ENCODE data around the gene ABHD16A. TPM values are rescaled to one million over a fixed set of nuclear protein-coding genes. Genes with fewer than 3 reads are reported as not detected.

ABHD16A gene
- total and polyA plus RNA-seq, 2 of the 13 experiments (the other 11 are each of a cell fraction or from before 2014, with no cell fraction given): 43.5 to 45.4 TPM

DNA sequence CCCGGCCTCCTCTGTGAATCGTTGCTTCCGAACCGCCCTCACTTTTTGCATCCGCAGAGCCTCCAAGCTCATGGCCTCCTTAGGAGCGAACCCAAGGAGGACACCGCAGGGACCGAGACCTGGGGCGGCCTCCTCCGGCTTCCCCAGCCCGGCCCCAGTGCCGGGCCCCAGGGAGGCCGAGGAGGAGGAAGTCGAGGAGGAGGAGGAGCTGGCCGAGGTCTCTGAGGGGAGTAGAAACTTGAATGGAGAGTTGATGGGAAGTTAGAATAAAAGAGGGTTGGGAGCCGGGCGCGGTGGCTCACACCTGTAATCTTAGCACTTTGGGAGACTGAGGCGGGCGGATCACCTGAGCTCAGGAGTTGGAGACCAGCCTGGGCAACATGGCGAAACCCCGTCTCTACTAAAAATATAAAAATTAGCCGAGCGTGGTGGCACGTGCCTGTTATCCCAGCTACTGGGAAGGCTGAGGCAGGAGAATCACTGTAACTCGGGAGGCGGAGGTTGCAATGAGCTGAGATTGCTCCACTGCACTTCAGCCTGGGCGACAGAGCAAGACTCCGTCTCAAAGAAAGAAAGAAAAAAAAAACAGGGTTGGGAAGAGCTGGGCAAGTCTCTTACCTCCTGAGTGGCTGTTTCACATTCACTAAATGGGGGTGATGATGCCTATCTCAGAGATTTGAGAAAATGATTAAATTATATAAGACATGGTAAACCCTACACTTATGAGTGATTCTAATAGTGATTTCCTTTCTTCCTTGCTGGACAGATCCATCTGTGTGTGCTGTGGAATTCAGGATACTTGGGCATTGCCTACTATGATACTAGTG lies 37.5 kb upstream of the ABHD16A start (continued):
- TF ChIP-seq, protein P1, sequence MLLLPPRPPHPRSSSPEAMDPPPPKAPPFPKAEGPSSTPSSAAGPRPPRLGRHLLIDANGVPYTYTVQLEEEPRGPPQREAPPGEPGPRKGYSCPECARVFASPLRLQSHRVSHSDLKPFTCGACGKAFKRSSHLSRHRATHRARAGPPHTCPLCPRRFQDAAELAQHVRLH (CRISPR knock-in tag; IDR thresholded peaks at IDR 0.05; ENCODE audit: borderline replicate concordance, low read depth): no peak
- TF ChIP-seq, protein P2, sequence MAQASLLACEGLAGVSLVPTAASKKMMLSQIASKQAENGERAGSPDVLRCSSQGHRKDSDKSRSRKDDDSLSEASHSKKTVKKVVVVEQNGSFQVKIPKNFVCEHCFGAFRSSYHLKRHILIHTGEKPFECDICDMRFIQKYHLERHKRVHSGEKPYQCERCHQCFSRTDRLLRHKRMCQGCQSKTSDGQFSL (CRISPR knock-in tag; IDR thresholded peaks at IDR 0.05): no peak
- TF ChIP-seq ZNF83 (CRISPR knock-in tag; IDR thresholded peaks at IDR 0.05; ENCODE audit: borderline replicate concordance) (0 out of 2 replicates have a peak, but pooled peaks have one; percentile 0), MTF1 (CRISPR knock-in tag; IDR thresholded peaks at IDR 0.05) (no peak), HMGA1 (CRISPR knock-in tag; conservative IDR thresholded peaks at IDR 0.05) (no peak), PAF1 (CRISPR knock-in tag; IDR thresholded peaks at IDR 0.05) (no peak), ZNF234 (CRISPR knock-in tag; conservative IDR thresholded peaks at IDR 0.05) (no peak), ZNF773 (CRISPR knock-in tag; IDR thresholded peaks at IDR 0.05; ENCODE audit: borderline replicate concordance) (no peak), ETV5 (CRISPR knock-in tag; IDR thresholded peaks at IDR 0.05; ENCODE audit: borderline replicate concordance) (no peak), EED (CRISPR knock-in tag; IDR thresholded peaks at IDR 0.05) (no peak), ZNF629 (CRISPR knock-in tag; conservative IDR thresholded peaks at IDR 0.05) (no peak), ZNF282 (IDR thresholded peaks at IDR 0.05; ENCODE audit: partially characterized antibody) (no peak), ZNF644 (CRISPR knock-in tag; IDR thresholded peaks at IDR 0.05; ENCODE audit: low read depth) (no peak), FIP1L1 (IDR thresholded peaks at IDR 0.05; ENCODE audit: borderline replicate concordance, insufficient read depth, low read depth, low read length) (no peak), SRY (CRISPR knock-in tag; IDR thresholded peaks at IDR 0.05) (no peak)
- TF ChIP-seq, protein P3, sequence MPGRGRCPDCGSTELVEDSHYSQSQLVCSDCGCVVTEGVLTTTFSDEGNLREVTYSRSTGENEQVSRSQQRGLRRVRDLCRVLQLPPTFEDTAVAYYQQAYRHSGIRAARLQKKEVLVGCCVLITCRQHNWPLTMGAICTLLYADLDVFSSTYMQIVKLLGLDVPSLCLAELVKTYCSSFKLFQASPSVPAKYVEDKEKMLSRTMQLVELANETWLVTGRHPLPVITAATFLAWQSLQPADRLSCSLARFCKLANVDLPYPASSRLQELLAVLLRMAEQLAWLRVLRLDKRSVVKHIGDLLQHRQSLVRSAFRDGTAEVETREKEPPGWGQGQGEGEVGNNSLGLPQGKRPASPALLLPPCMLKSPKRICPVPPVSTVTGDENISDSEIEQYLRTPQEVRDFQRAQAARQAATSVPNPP (CRISPR knock-in tag; IDR thresholded peaks at IDR 0.05): no peak
- TF ChIP-seq, protein P4, sequence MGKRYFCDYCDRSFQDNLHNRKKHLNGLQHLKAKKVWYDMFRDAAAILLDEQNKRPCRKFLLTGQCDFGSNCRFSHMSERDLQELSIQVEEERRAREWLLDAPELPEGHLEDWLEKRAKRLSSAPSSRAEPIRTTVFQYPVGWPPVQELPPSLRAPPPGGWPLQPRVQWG (CRISPR knock-in tag; IDR thresholded peaks at IDR 0.05; ENCODE audit: borderline replicate concordance, low read depth): no peak
- TF ChIP-seq, protein P5, sequence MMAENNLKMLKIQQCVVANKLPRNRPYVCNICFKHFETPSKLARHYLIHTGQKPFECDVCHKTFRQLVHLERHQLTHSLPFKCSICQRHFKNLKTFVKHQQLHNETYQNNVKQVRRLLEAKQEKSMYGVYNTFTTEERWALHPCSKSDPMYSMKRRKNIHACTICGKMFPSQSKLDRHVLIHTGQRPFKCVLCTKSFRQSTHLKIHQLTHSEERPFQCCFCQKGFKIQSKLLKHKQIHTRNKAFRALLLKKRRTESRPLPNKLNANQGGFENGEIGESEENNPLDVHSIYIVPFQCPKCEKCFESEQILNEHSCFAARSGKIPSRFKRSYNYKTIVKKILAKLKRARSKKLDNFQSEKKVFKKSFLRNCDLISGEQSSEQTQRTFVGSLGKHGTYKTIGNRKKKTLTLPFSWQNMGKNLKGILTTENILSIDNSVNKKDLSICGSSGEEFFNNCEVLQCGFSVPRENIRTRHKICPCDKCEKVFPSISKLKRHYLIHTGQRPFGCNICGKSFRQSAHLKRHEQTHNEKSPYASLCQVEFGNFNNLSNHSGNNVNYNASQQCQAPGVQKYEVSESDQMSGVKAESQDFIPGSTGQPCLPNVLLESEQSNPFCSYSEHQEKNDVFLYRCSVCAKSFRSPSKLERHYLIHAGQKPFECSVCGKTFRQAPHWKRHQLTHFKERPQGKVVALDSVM (CRISPR knock-in tag; IDR thresholded peaks at IDR 0.05): no peak
- TF ChIP-seq, protein P6, sequence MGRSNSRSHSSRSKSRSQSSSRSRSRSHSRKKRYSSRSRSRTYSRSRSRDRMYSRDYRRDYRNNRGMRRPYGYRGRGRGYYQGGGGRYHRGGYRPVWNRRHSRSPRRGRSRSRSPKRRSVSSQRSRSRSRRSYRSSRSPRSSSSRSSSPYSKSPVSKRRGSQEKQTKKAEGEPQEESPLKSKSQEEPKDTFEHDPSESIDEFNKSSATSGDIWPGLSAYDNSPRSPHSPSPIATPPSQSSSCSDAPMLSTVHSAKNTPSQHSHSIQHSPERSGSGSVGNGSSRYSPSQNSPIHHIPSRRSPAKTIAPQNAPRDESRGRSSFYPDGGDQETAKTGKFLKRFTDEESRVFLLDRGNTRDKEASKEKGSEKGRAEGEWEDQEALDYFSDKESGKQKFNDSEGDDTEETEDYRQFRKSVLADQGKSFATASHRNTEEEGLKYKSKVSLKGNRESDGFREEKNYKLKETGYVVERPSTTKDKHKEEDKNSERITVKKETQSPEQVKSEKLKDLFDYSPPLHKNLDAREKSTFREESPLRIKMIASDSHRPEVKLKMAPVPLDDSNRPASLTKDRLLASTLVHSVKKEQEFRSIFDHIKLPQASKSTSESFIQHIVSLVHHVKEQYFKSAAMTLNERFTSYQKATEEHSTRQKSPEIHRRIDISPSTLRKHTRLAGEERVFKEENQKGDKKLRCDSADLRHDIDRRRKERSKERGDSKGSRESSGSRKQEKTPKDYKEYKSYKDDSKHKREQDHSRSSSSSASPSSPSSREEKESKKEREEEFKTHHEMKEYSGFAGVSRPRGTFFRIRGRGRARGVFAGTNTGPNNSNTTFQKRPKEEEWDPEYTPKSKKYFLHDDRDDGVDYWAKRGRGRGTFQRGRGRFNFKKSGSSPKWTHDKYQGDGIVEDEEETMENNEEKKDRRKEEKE (IDR thresholded peaks at IDR 0.05): no peak
- TF ChIP-seq, protein P7, sequence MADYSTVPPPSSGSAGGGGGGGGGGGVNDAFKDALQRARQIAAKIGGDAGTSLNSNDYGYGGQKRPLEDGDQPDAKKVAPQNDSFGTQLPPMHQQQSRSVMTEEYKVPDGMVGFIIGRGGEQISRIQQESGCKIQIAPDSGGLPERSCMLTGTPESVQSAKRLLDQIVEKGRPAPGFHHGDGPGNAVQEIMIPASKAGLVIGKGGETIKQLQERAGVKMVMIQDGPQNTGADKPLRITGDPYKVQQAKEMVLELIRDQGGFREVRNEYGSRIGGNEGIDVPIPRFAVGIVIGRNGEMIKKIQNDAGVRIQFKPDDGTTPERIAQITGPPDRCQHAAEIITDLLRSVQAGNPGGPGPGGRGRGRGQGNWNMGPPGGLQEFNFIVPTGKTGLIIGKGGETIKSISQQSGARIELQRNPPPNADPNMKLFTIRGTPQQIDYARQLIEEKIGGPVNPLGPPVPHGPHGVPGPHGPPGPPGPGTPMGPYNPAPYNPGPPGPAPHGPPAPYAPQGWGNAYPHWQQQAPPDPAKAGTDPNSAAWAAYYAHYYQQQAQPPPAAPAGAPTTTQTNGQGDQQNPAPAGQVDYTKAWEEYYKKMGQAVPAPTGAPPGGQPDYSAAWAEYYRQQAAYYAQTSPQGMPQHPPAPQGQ (CRISPR knock-in tag; IDR thresholded peaks at IDR 0.05; ENCODE audit: borderline replicate concordance): no peak
